Measurements from ENCODE around the gene SLC6A12.
"Not testable (repeated sequence)": the region's sequence is repeated elsewhere in the genome, so short reads cannot be mapped to it uniquely, and the experiment has no call there.

SLC6A12 gene

GRCh38 chr12:217029-217428 is 3.1 kb upstream of the SLC6A12 start:
- DNase-seq (ENCODE audit: low read depth in 2 of 2), result not testable (repeated sequence)

GRCh38 chr12:215116-215515 is 1.2 kb upstream of the SLC6A12 start:
- no peak for DNase-seq (ENCODE audit: low read depth in 2 of 2)

GRCh38 chr12:213527-213932 is 427 bp downstream of the SLC6A12 start:
- no peak for DNase-seq (ENCODE audit: low read depth in 2 of 2)

- no peak for DNase-seq (ENCODE audit: low read depth in 2 of 2)
Measured at GRCh38 chr12:212715-213526, 1.0 kb downstream of the SLC6A12 start.

- DNase-seq (ENCODE audit: low read depth in 2 of 2), result no peak
Measured at GRCh38 chr12:212415-212714, 1.6 kb downstream of the SLC6A12 start.

- no peak for DNase-seq (ENCODE audit: low read depth in 2 of 2)
Measured at GRCh38 chr12:211639-212414, 2.1 kb downstream of the SLC6A12 start.

GRCh38 chr12:211142-211465 is 2.9 kb downstream of the SLC6A12 start:
- no peak for DNase-seq (ENCODE audit: low read depth in 2 of 2)

- no peak for DNase-seq (ENCODE audit: low read depth in 2 of 2)
Measured at GRCh38 chr12:210277-211141, 3.4 kb downstream of the SLC6A12 start.

GRCh38 chr12:209851-210250 is 4.1 kb downstream of the SLC6A12 start:
- DNase-seq (ENCODE audit: low read depth in 2 of 2), result no peak

GRCh38 chr12:209246-209645 is 4.7 kb downstream of the SLC6A12 start:
- DNase-seq (ENCODE audit: low read depth in 2 of 2), result no peak

GRCh38 chr12:208813-209212 is 5.1 kb downstream of the SLC6A12 start:
- no peak for DNase-seq (ENCODE audit: low read depth in 2 of 2)

GRCh38 chr12:207804-208203 is 6.2 kb downstream of the SLC6A12 start:
- DNase-seq (ENCODE audit: low read depth in 2 of 2), result no peak

GRCh38 chr12:206746-207440 is 7.1 kb downstream of the SLC6A12 start:
- no peak for DNase-seq (ENCODE audit: low read depth in 2 of 2)

- no peak for DNase-seq (ENCODE audit: low read depth in 2 of 2)
Measured at GRCh38 chr12:205026-205425, 8.9 kb downstream of the SLC6A12 start.

GRCh38 chr12:204261-204678 is 9.7 kb downstream of the SLC6A12 start:
- DNase-seq (ENCODE audit: low read depth in 2 of 2), result no peak

- no peak for DNase-seq (ENCODE audit: low read depth in 2 of 2)
Measured at GRCh38 chr12:203462-204260, 10.3 kb downstream of the SLC6A12 start.

GRCh38 chr12:203074-203461 is 10.9 kb downstream of the SLC6A12 start:
- no peak for DNase-seq (ENCODE audit: low read depth in 2 of 2)

- DNase-seq (ENCODE audit: low read depth in 2 of 2), result no peak
Measured at GRCh38 chr12:202081-202731, 11.8 kb downstream of the SLC6A12 start.

GRCh38 chr12:201361-201760 is 12.6 kb downstream of the SLC6A12 start:
- no peak for DNase-seq (ENCODE audit: low read depth in 2 of 2)

GRCh38 chr12:198705-199104 is 15.3 kb downstream of the SLC6A12 start:
- DNase-seq (ENCODE audit: low read depth in 2 of 2), result no peak

Measured in stimulated activated CD4-positive, alpha-beta T cell treated with anti-CD3 and anti-CD28 coated beads, Interleukin-15, amount 100 ng/mL, for 48 hours (primary cell).